SK-N-SH treated with all-trans-retinoic acid at 6 μM for 48 hours (cell line): ENCODE measurements around the gene UNC13C.

ENCODE experiments used
- ATAC-seq: fragments of 200-7000 bp; cut with Tn5 transposase; 3 replicates; pipeline ENCODE4 v1.9.1; 2020; ENCODE audit warnings: mild to moderate bottlenecking, moderate library complexity
- BACH2 ChIP-seq: fragments of 250-450 bp; sonication (Bioruptor Pico); IDR thresholded peaks from 2 replicates; pipeline ENCODE4 v1.9.0; 2021; ENCODE audit warnings: mild to moderate bottlenecking, borderline replicate concordance
- CSDC2 ChIP-seq: fragments of 250-450 bp; sonication (Bioruptor Pico); IDR thresholded peaks from 2 replicates; pipeline ENCODE4 v1.5.0; 2020; ENCODE audit warnings: mild to moderate bottlenecking, moderate library complexity
- ESRRG ChIP-seq: fragments of 250-450 bp; sonication (Bioruptor Pico); IDR thresholded peaks from 2 replicates; pipeline ENCODE4 v1.6.1; 2021; ENCODE audit warnings: mild to moderate bottlenecking
- GLIS3 ChIP-seq: fragments of 250-450 bp; sonication (Bioruptor Pico); IDR thresholded peaks from 2 replicates; pipeline ENCODE4 v1.5.0; 2020; ENCODE audit warnings: mild to moderate bottlenecking, moderate library complexity
- ISL1 ChIP-seq: fragments of 250-450 bp; sonication (Bioruptor Pico); IDR thresholded peaks from 2 replicates; pipeline ENCODE4 v2.1.2; 2022; ENCODE audit warnings: mild to moderate bottlenecking, moderate library complexity
- OSR1 ChIP-seq: fragments of 250-450 bp; sonication (Bioruptor Pico); IDR thresholded peaks from 2 replicates; pipeline ENCODE4 v1.8.0; 2022; ENCODE audit warnings: moderate library complexity, mild to moderate bottlenecking, inconsistent platforms
- PATZ1 ChIP-seq: fragments of 250-450 bp; sonication (Bioruptor Pico); IDR thresholded peaks from 2 replicates; pipeline ENCODE4 v1.8.0; 2020; ENCODE audit warnings: mild to moderate bottlenecking, moderate library complexity, borderline replicate concordance
- POU6F1 ChIP-seq: fragments of 250-450 bp; sonication (Bioruptor Pico); IDR thresholded peaks from 2 replicates; pipeline ENCODE4 v1.8.0; 2021; ENCODE audit warnings: low read depth, mild to moderate bottlenecking, moderate library complexity, borderline replicate concordance
- PPARA ChIP-seq: fragments of 250-450 bp; sonication (Bioruptor Pico); IDR thresholded peaks from 2 replicates; pipeline ENCODE4 v1.5.0; 2020; ENCODE audit warnings: mild to moderate bottlenecking, borderline replicate concordance
- RARB ChIP-seq: fragments of 250-450 bp; sonication (Bioruptor Pico); IDR thresholded peaks from 2 replicates; pipeline ENCODE4 v1.8.0; 2021; ENCODE audit warnings: mild to moderate bottlenecking, moderate library complexity
- SNAI2 ChIP-seq: fragments of 250-450 bp; sonication (Bioruptor Pico); IDR thresholded peaks from 2 replicates; pipeline ENCODE4 v1.5.0; 2020; ENCODE audit warnings: mild to moderate bottlenecking, moderate library complexity
- TCF4 ChIP-seq: fragments of 250-450 bp; sonication (Bioruptor Pico); IDR thresholded peaks from 2 replicates; pipeline ENCODE4 v1.8.0; 2021; ENCODE audit warnings: mild to moderate bottlenecking, moderate library complexity, borderline replicate concordance
- TOX ChIP-seq: fragments of 250-450 bp; sonication (Bioruptor Pico); IDR thresholded peaks from 2 replicates; pipeline ENCODE4 v1.8.0; 2021; ENCODE audit warnings: mild to moderate bottlenecking, moderate library complexity, borderline replicate concordance
- TSHZ2 ChIP-seq: fragments of 250-450 bp; sonication (Bioruptor Pico); IDR thresholded peaks from 2 replicates; pipeline ENCODE4 v1.5.0; 2020; ENCODE audit warnings: mild to moderate bottlenecking, moderate library complexity
- ZFP3 ChIP-seq: fragments of 250-450 bp; sonication (Bioruptor Pico); IDR thresholded peaks from 2 replicates; pipeline ENCODE4 v1.5.0; 2020; ENCODE audit warnings: mild to moderate bottlenecking, moderate library complexity
- ZNF565 ChIP-seq: fragments of 450-650 bp; formaldehyde crosslinking; conservative IDR thresholded peaks from 2 replicates; pipeline ENCODE4 v1.5.0; 2020; ENCODE audit warnings: low read depth, mild to moderate bottlenecking, moderate library complexity
- ZNF70 ChIP-seq: fragments of 450-650 bp; formaldehyde crosslinking; IDR thresholded peaks from 2 replicates; pipeline ENCODE4 v1.5.0; 2020; ENCODE audit warnings: mild to moderate bottlenecking, moderate library complexity
- ZNF8 ChIP-seq: fragments of 450-650 bp; formaldehyde crosslinking; IDR thresholded peaks from 2 replicates; pipeline ENCODE4 v1.5.0; 2020; ENCODE audit warnings: mild to moderate bottlenecking, moderate library complexity
- TF ChIP-seq, protein P1 (sequence below): fragments of 250-450 bp; sonication (Bioruptor Pico); IDR thresholded peaks from 2 replicates; pipeline ENCODE4 v1.5.1; 2020; ENCODE audit warnings: low read depth, mild to moderate bottlenecking, moderate library complexity

UNC13C gene

DNA sequence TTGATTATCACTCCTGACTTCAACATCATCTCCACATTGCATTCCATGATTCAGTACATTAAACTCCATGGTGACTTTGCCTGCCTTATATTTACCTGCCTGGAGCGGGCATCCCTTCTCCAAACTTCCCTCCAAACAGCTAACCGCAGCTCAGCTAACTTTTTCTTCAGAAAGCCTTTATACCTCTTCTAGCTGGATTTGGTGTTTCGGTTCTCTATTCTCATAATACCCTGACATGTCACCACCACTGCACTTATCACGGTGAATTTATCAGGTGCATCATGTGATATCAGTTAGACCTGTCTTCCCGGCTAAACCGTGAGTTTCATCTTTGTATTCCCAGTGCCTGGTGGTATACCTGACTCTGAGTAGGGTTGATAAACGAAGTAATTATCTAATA lies 367.6 kb downstream of the UNC13C start (continued):
- no peak for TF ChIP-seq PATZ1 (CRISPR knock-in tag)
- TF ChIP-seq GLIS3, result no peak
- no peak for TF ChIP-seq RARB (CRISPR knock-in tag)
- TF ChIP-seq ZFP3 (CRISPR knock-in tag), result no peak
- no peak for TF ChIP-seq ZNF70 (CRISPR knock-in tag)
- no peak for TF ChIP-seq TCF4 (CRISPR knock-in tag)
- no peak for TF ChIP-seq BACH2
- TF ChIP-seq ISL1, result no peak
- TF ChIP-seq OSR1 (CRISPR knock-in tag), result no peak
- TF ChIP-seq TOX (CRISPR knock-in tag), result no peak
- TF ChIP-seq, all 23 proteins: peak for 0

- TF ChIP-seq ZNF8 (no peak), GLIS3 (no peak), PPARA (CRISPR knock-in tag) (no peak), ZNF565 (CRISPR knock-in tag) (no peak)
- ATAC-seq, result no peak
These were observed 369.0 kb downstream of the UNC13C start for GRCh38 chr15:54347082-54347827.

DNA sequence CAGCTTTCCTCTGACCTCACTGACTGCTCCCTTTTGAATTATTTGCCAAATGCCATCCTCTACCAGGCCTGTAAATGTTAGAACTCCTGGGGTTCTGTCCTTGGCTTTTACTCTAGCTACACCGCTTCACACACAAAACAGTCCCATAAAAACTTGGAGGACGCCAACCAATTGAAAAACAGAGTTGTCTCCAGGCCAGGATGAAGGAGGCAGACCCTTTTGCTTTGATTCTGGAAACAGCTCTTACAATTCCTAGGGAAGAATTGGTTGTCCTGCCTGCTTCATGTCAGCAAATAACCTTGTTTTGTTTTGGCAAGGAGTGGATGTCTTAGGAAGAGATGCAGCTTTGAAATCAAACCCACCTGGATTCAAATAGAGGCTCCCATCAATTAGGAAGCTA lies 375.5 kb downstream of the UNC13C start:
- TF ChIP-seq, protein P1, sequence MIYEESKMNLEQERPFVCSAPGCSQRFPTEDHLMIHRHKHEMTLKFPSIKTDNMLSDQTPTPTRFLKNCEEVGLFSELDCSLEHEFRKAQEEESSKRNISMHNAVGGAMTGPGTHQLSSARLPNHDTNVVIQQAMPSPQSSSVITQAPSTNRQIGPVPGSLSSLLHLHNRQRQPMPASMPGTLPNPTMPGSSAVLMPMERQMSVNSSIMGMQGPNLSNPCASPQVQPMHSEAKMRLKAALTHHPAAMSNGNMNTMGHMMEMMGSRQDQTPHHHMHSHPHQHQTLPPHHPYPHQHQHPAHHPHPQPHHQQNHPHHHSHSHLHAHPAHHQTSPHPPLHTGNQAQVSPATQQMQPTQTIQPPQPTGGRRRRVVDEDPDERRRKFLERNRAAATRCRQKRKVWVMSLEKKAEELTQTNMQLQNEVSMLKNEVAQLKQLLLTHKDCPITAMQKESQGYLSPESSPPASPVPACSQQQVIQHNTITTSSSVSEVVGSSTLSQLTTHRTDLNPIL (CRISPR knock-in tag), result no peak
- TF ChIP-seq SNAI2 (CRISPR knock-in tag) (no peak), ESRRG (CRISPR knock-in tag) (no peak), TSHZ2 (CRISPR knock-in tag) (no peak), ZNF565 (CRISPR knock-in tag) (no peak), GLIS3 (no peak), PPARA (CRISPR knock-in tag) (no peak), POU6F1 (CRISPR knock-in tag) (no peak), OSR1 (CRISPR knock-in tag) (no peak), ZNF70 (CRISPR knock-in tag) (no peak), ZFP3 (CRISPR knock-in tag) (no peak), RARB (CRISPR knock-in tag) (no peak)
- no peak for ATAC-seq

DNA sequence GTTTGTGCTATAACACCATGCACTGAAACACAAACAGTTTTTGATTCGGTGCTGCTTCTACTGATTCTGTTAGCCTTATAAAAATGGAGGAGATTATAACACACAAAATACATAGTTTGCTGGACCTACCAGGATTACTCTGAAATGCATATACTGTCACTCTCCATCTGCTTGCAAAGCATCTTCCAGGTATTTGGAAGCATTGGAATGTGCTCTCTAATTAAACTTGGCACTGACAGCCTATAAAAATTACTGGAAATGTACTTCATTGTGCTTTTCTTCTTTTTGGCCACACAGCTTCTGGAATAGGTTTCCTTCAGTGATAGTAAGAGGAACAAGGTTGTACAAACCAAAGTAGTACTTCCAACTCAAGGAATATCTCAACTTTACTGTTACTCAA lies 376.1 kb downstream of the UNC13C start:
- ATAC-seq, result no peak
- TF ChIP-seq TOX (CRISPR knock-in tag), result no peak
- TF ChIP-seq RARB (CRISPR knock-in tag), result no peak
- no peak for TF ChIP-seq ZNF8
- no peak for TF ChIP-seq OSR1 (CRISPR knock-in tag)
- no peak for TF ChIP-seq CSDC2 (CRISPR knock-in tag)
- TF ChIP-seq ZFP3 (CRISPR knock-in tag), result no peak
